HepG2 (cell line): ENCODE results near the gene KLHL18. TPM values are rescaled to one million over a fixed set of nuclear protein-coding genes. Genes with fewer than 3 reads are reported as not detected.

ENCODE experiments used
- EED ChIP-seq: sonication (generic); formaldehyde crosslinking; IDR thresholded peaks from 2 replicates; pipeline ENCODE4 v1.5.0; 2020; ENCODE audit warnings: mild to moderate bottlenecking, missing genetic modification reagents
- KLF11 ChIP-seq: IDR thresholded peaks from 2 replicates; pipeline ENCODE4 v1.6.1; 2016; ENCODE audit warnings: missing compliant biosample characterization
- KLF6 ChIP-seq: IDR thresholded peaks from 2 replicates; pipeline ENCODE4 v1.8.0; 2016; ENCODE audit warnings: missing biosample characterization, missing genetic modification reagents
- MTF1 ChIP-seq: sonication (generic); formaldehyde crosslinking; IDR thresholded peaks from 2 replicates; pipeline ENCODE4 v1.5.0; 2020; ENCODE audit warnings: missing genetic modification reagents
- NCOA2 ChIP-seq: sonication (generic); formaldehyde crosslinking; IDR thresholded peaks from 2 replicates; pipeline ENCODE4 v1.8.0; 2022; ENCODE audit warnings: inconsistent platforms
- NR1H2 ChIP-seq: sonication (generic); formaldehyde crosslinking; IDR thresholded peaks from 2 replicates; pipeline ENCODE4 v1.8.1; 2022; ENCODE audit warnings: low read depth, missing genetic modification reagents, borderline replicate concordance
- NR2F1 ChIP-seq, 2 experiments: fragments of 450-650 bp in 1 of 2; formaldehyde crosslinking in 1 of 2; IDR thresholded peaks; 2 replicates each; pipeline versions ENCODE4 v1.5.0 to v1.6.1; 2016 to 2020; ENCODE audit warnings: mild to moderate bottlenecking in 1 of 2, missing compliant biosample characterization in 1 of 2, missing genetic modification reagents in 1 of 2, moderate library complexity in 1 of 2
- REL ChIP-seq: sonication (generic); formaldehyde crosslinking; conservative IDR thresholded peaks from 2 replicates; pipeline ENCODE4 v1.8.0; 2022; ENCODE audit warnings: mild to moderate bottlenecking, missing genetic modification reagents, moderate library complexity
- SOX5 ChIP-seq: IDR thresholded peaks from 2 replicates; pipeline ENCODE4 v1.6.1; 2016; ENCODE audit warnings: borderline replicate concordance
- SRY ChIP-seq: sonication (generic); formaldehyde crosslinking; IDR thresholded peaks from 2 replicates; pipeline ENCODE4 v1.8.0; 2022; ENCODE audit warnings: mild to moderate bottlenecking, missing genetic modification reagents
- ZFP90 ChIP-seq: sonication (generic); formaldehyde crosslinking; IDR thresholded peaks from 2 replicates; pipeline ENCODE4 v1.8.0; 2022; ENCODE audit warnings: missing genetic modification reagents, mild to moderate bottlenecking, inconsistent platforms, borderline replicate concordance
- ZKSCAN8 ChIP-seq: IDR thresholded peaks from 2 replicates; pipeline ENCODE4 v1.6.1; 2016; ENCODE audit warnings: borderline replicate concordance, missing genetic modification reagents, missing compliant biosample characterization
- ZNF160 ChIP-seq: sonication (generic); formaldehyde crosslinking; IDR thresholded peaks from 2 replicates; pipeline ENCODE4 v1.8.0; 2022; ENCODE audit warnings: mild to moderate bottlenecking, inconsistent platforms, missing genetic modification reagents
- ZNF224 ChIP-seq: sonication (generic); formaldehyde crosslinking; IDR thresholded peaks from 2 replicates; pipeline ENCODE4 v1.5.0; 2020; ENCODE audit warnings: mild to moderate bottlenecking, missing genetic modification reagents
- ZNF703 ChIP-seq: sonication (generic); formaldehyde crosslinking; IDR thresholded peaks from 2 replicates; pipeline ENCODE4 v1.5.1; 2020; ENCODE audit warnings: missing genetic modification reagents, mild to moderate bottlenecking, moderate library complexity, borderline replicate concordance
- ZNF709 ChIP-seq: sonication (generic); formaldehyde crosslinking; IDR thresholded peaks from 2 replicates; pipeline ENCODE4 v1.5.0; 2020; ENCODE audit warnings: mild to moderate bottlenecking, missing genetic modification reagents
- ZNF768 ChIP-seq: sonication (generic); formaldehyde crosslinking; IDR thresholded peaks from 2 replicates; pipeline ENCODE4 v1.4.0; 2020; ENCODE audit warnings: missing genetic modification reagents
- polyA plus RNA-seq, 8 experiments: library from polyadenylated mRNA; depleted of rRNA in 3 of 8; stranded (reverse) in 7 of 8; unstranded in 1 of 8; fragments of >200 nt; fragmentation: Illumina TruSeq in 4 of 8; extraction: Trizol in 4 of 8; gene quantifications; 2 replicates each; pipeline versions ENCODE4 v1.2.1 to v1.2.3, GENCODE V29; 2011 to 2016; ENCODE audit warnings: low read depth in 4 of 8, missing spikeins in 1 of 8, mixed read lengths in 1 of 8; ENCODE audit not compliant: insufficient read depth in 1 of 8
- total RNA-seq, 5 experiments: library from RNA; depleted of rRNA; stranded (reverse); fragments of >200 nt; fragmentation: Illumina TruSeq; extraction: Trizol; gene quantifications; 2 replicates each; pipeline ENCODE4 v1.2.3, GENCODE V29; 2016; ENCODE audit warnings: low read depth in 1 of 5
- TF ChIP-seq, protein P1 (sequence below): sonication (generic); formaldehyde crosslinking; IDR thresholded peaks from 2 replicates; pipeline ENCODE4 v1.4.0; 2020; ENCODE audit warnings: low read depth, missing genetic modification reagents
- TF ChIP-seq, protein P2 (sequence below): sonication (generic); formaldehyde crosslinking; IDR thresholded peaks from 2 replicates; pipeline ENCODE4 v1.4.0; 2020; ENCODE audit warnings: missing genetic modification reagents, borderline replicate concordance
- TF ChIP-seq, protein P3 (sequence below): sonication (generic); formaldehyde crosslinking; IDR thresholded peaks from 2 replicates; pipeline ENCODE4 v1.8.0; 2022; ENCODE audit warnings: low read depth, missing genetic modification reagents
- TF ChIP-seq, protein P4 (sequence below): sonication (generic); formaldehyde crosslinking; IDR thresholded peaks from 2 replicates; pipeline ENCODE4 v1.4.0; 2020; ENCODE audit warnings: low read depth, mild to moderate bottlenecking, missing genetic modification reagents

KLHL18 gene
- total and polyA plus RNA-seq, 2 of the 13 experiments (the other 11 are each of a cell fraction or from before 2014, with no cell fraction given), result 17.5 to 18.8 TPM

GRCh38 chr3:47379411-47379899 lies 96.7 kb downstream of the KLHL18 start (continued):
- TF ChIP-seq, protein P1, sequence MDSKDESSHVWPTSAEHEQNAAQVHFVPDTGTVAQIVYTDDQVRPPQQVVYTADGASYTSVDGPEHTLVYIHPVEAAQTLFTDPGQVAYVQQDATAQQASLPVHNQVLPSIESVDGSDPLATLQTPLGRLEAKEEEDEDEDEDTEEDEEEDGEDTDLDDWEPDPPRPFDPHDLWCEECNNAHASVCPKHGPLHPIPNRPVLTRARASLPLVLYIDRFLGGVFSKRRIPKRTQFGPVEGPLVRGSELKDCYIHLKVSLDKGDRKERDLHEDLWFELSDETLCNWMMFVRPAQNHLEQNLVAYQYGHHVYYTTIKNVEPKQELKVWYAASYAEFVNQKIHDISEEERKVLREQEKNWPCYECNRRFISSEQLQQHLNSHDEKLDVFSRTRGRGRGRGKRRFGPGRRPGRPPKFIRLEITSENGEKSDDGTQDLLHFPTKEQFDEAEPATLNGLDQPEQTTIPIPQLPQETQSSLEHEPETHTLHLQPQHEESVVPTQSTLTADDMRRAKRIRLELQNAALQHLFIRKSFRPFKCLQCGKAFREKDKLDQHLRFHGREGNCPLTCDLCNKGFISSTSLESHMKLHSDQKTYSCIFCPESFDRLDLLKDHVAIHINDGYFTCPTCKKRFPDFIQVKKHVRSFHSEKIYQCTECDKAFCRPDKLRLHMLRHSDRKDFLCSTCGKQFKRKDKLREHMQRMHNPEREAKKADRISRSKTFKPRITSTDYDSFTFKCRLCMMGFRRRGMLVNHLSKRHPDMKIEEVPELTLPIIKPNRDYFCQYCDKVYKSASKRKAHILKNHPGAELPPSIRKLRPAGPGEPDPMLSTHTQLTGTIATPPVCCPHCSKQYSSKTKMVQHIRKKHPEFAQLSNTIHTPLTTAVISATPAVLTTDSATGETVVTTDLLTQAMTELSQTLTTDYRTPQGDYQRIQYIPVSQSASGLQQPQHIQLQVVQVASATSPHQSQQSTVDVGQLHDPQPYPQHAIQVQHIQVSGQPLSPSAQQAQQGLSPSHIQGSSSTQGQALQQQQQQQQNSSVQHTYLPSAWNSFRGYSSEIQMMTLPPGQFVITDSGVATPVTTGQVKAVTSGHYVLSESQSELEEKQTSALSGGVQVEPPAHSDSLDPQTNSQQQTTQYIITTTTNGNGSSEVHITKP, result peak; percentile 79
- TF ChIP-seq KLF6 (CRISPR knock-in tag), result peak; percentile 74; the same call in 1 of the 2 replicates
- TF ChIP-seq SOX5, result peak; percentile 87
- TF ChIP-seq ZNF709 (CRISPR knock-in tag), result peak; percentile 55; the same call in 1 of the 2 replicates
- TF ChIP-seq SRY (CRISPR knock-in tag), result peak; percentile 64
- TF ChIP-seq ZNF768 (CRISPR knock-in tag), result no peak; the same call in 1 of the 2 replicates
- TF ChIP-seq NR1H2 (CRISPR knock-in tag), result 0 out of 2 replicates have a peak, but pooled peaks have one; percentile 63
- TF ChIP-seq EED (CRISPR knock-in tag), result no peak; the same call in 1 of the 2 replicates
- peak; percentile 77; the same call in 1 of the 2 replicates for TF ChIP-seq KLF11 (CRISPR knock-in tag)
- TF ChIP-seq MTF1 (CRISPR knock-in tag), result peak; percentile 63; the same call in 1 of the 2 replicates
- peak; percentile 88; the same call in 1 of the 2 replicates for TF ChIP-seq ZNF224 (CRISPR knock-in tag)
- TF ChIP-seq ZNF160, result peak; percentile 54; the same call in 1 of the 2 replicates
- TF ChIP-seq NCOA2 (CRISPR knock-in tag), result peak; percentile 78
- TF ChIP-seq NR2F1 (CRISPR knock-in tag; IDR thresholded peaks at IDR 0.05), result peak; percentile 92 to 97
- TF ChIP-seq ZKSCAN8 (CRISPR knock-in tag), result no peak; the same call in 1 of the 2 replicates
- TF ChIP-seq ZNF703 (CRISPR knock-in tag), result peak; percentile 82; the same call in 1 of the 2 replicates
- TF ChIP-seq, protein P2, sequence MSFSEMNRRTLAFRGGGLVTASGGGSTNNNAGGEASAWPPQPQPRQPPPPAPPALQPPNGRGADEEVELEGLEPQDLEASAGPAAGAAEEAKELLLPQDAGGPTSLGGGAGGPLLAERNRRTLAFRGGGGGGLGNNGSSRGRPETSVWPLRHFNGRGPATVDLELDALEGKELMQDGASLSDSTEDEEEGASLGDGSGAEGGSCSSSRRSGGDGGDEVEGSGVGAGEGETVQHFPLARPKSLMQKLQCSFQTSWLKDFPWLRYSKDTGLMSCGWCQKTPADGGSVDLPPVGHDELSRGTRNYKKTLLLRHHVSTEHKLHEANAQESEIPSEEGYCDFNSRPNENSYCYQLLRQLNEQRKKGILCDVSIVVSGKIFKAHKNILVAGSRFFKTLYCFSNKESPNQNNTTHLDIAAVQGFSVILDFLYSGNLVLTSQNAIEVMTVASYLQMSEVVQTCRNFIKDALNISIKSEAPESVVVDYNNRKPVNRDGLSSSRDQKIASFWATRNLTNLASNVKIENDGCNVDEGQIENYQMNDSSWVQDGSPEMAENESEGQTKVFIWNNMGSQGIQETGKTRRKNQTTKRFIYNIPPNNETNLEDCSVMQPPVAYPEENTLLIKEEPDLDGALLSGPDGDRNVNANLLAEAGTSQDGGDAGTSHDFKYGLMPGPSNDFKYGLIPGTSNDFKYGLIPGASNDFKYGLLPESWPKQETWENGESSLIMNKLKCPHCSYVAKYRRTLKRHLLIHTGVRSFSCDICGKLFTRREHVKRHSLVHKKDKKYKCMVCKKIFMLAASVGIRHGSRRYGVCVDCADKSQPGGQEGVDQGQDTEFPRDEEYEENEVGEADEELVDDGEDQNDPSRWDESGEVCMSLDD (CRISPR knock-in tag), result peak; percentile 53; the same call in 1 of the 2 replicates
- TF ChIP-seq, protein P3, sequence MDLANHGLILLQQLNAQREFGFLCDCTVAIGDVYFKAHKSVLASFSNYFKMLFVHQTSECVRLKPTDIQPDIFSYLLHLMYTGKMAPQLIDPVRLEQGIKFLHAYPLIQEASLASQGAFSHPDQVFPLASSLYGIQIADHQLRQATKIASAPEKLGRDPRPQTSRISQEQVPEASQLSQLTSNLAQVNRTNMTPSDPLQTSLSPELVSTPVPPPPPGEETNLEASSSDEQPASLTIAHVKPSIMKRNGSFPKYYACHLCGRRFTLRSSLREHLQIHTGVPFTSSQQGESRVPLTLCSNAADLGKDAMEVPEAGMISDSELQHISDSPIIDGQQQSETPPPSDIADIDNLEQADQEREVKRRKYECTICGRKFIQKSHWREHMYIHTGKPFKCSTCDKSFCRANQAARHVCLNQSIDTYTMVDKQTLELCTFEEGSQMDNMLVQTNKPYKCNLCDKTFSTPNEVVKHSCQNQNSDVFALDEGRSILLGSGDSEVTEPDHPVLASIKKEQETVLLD (CRISPR knock-in tag), result peak; percentile 67; the same call in 1 of the 2 replicates
- 0 out of 2 replicates have a peak, but pooled peaks have one; percentile 51 for TF ChIP-seq REL (CRISPR knock-in tag)
- TF ChIP-seq, protein P4, sequence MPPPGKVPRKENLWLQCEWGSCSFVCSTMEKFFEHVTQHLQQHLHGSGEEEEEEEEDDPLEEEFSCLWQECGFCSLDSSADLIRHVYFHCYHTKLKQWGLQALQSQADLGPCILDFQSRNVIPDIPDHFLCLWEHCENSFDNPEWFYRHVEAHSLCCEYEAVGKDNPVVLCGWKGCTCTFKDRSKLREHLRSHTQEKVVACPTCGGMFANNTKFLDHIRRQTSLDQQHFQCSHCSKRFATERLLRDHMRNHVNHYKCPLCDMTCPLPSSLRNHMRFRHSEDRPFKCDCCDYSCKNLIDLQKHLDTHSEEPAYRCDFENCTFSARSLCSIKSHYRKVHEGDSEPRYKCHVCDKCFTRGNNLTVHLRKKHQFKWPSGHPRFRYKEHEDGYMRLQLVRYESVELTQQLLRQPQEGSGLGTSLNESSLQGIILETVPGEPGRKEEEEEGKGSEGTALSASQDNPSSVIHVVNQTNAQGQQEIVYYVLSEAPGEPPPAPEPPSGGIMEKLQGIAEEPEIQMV (CRISPR knock-in tag), result peak; percentile 82
- peak; percentile 45; the same call in 1 of the 2 replicates for TF ChIP-seq ZFP90 (CRISPR knock-in tag)
